Stimulated activated CD8-positive, alpha-beta memory T cell treated with anti-CD3 and anti-CD28 coated beads, Interleukin-4, amount 100 ng/mL, for 4 hours (primary cell): ENCODE data around the gene MAML2.

Experiments used
- DNase-seq, 2 donors: peaks; one replicate each; pipeline ENCODE4 v3.0.0-alpha.2; 2020; ENCODE audit warnings: low read depth in 2 of 2, low spot score in 1 of 2

MAML2 gene

GRCh38 chr11:96079691-96080090, 263.3 kb downstream of the MAML2 start:
- DNase-seq = no peak

GRCh38 chr11:96075532-96075959, 267.4 kb downstream of the MAML2 start:
- peak in 1 of 2 donors; percentile 12 for DNase-seq

- DNase-seq = no peak
These were observed 268.3 kb downstream of the MAML2 start for GRCh38 chr11:96074551-96075310.

- DNase-seq = no peak
These were observed 269.5 kb downstream of the MAML2 start for GRCh38 chr11:96073536-96073935.

GRCh38 chr11:96072592-96072991, 270.4 kb downstream of the MAML2 start:
- DNase-seq = no peak

GRCh38 chr11:96070453-96070852, 272.5 kb downstream of the MAML2 start:
- no peak for DNase-seq

GRCh38 chr11:96067160-96067559, 275.8 kb downstream of the MAML2 start:
- DNase-seq = no peak

- DNase-seq = no peak
These were observed 277.6 kb downstream of the MAML2 start for GRCh38 chr11:96065379-96065778.

GRCh38 chr11:96063886-96064285, 279.1 kb downstream of the MAML2 start:
- no peak for DNase-seq

- no peak for DNase-seq
These were observed 279.9 kb downstream of the MAML2 start for GRCh38 chr11:96063053-96063452.

GRCh38 chr11:96062134-96062533, 280.9 kb downstream of the MAML2 start:
- DNase-seq = peak in 1 of 2 donors; percentile 9

GRCh38 chr11:96061730-96062129, 281.3 kb downstream of the MAML2 start:
- DNase-seq = no peak

- no peak for DNase-seq
These were observed 281.9 kb downstream of the MAML2 start for GRCh38 chr11:96061069-96061468.

- DNase-seq = no peak
These were observed 285.5 kb downstream of the MAML2 start for GRCh38 chr11:96057502-96057901.

- DNase-seq = no peak
These were observed 286.4 kb downstream of the MAML2 start for GRCh38 chr11:96056576-96056975.

GRCh38 chr11:96055706-96056387, 287.1 kb downstream of the MAML2 start:
- peak in 1 of 2 donors; percentile 12 for DNase-seq

GRCh38 chr11:96054870-96055705, 287.9 kb downstream of the MAML2 start:
- no peak for DNase-seq

- DNase-seq = no peak
These were observed 289.9 kb downstream of the MAML2 start for GRCh38 chr11:96052921-96053651.

GRCh38 chr11:96051820-96052219, 291.2 kb downstream of the MAML2 start:
- no peak for DNase-seq

GRCh38 chr11:96050435-96051182, 292.4 kb downstream of the MAML2 start:
- DNase-seq = no peak
